HepG2 (cell line): Measurements from ENCODE around the gene CPED1. TPM values are rescaled to one million over a fixed set of nuclear protein-coding genes. Genes with fewer than 3 reads are reported as not detected.

Source experiments
- ATAC-seq: fragments of 200-7000 bp; cut with Tn5 transposase; 3 replicates; pipeline ENCODE4 v1.9.1; 2020; ENCODE audit warnings: mild to moderate bottlenecking, moderate library complexity
- BruUV-seq: library from RNA; stranded (reverse); fragments of 400-500 nt; replicated peaks from 2 replicates; lab custom pipeline; 2021; lab: Mats Ljungman, UMichigan
- CTCF ChIA-PET: fragments of 300-600 bp; formaldehyde crosslinking; extraction: SDS; loops from one replicate; lab custom pipeline; 2021; ENCODE audit warnings: low total read pairs, inconsistent platforms, low intra/inter-chr PET ratio; lab: Yijun Ruan, JAX
- POLR2A ChIA-PET: fragments of 350-600 bp; sonication (Branson Sonifier 250); formaldehyde crosslinking; loops from one replicate; lab custom pipeline; 2020; ENCODE audit warnings: antibody characterized with exemption, inconsistent platforms; lab: Yijun Ruan, JAX
- DNase-seq: peaks from one replicate; pipeline ENCODE4 v3.0.0-alpha.2; 2015; ENCODE audit warnings: low spot score
- FAIRE-seq: peaks from 3 replicates; lab custom pipeline; 2011; peaks lifted over from hg19 to GRCh38; lab: Jason Lieb, UNC
- H2AFZ ChIP-seq: one replicate; pipeline ENCODE4 v1.6.1; 2011; ENCODE audit warnings: low read length, inconsistent platforms
- H3K27ac ChIP-seq: fragments of 300-600 bp; 3 replicates; pipeline ENCODE4 v1.8.0; 2011; ENCODE audit warnings: mixed run types, mild to moderate bottlenecking, mixed read lengths, low read length, inconsistent platforms; ENCODE audit not compliant: insufficient read depth; ENCODE audit errors: extremely low read length
- H3K27me3 ChIP-seq, 2 experiments: fragments of 200-600 bp in 1 of 2; 2 replicates in 1 of 2; 3 replicates in 1 of 2; pipeline versions ENCODE4 v1.6.0 to v1.8.0; 2011; ENCODE audit warnings: low read length in 2 of 2, mild to moderate bottlenecking in 2 of 2, moderate library complexity in 2 of 2, inconsistent platforms in 1 of 2; ENCODE audit not compliant: insufficient read depth in 2 of 2, control insufficient read depth in 1 of 2
- H3K36me3 ChIP-seq, 2 experiments: fragments of 200-600 bp in 1 of 2; replicated peaks in 1 of 2; 2 replicates in 1 of 2; 3 replicates in 1 of 2; pipeline versions ENCODE4 v1.5.1 to v1.8.0; 2011; ENCODE audit warnings: low read length in 2 of 2, inconsistent platforms in 1 of 2; ENCODE audit not compliant: insufficient read depth in 2 of 2, control insufficient read depth in 1 of 2
- H3K4me1 ChIP-seq: 2 replicates; pipeline ENCODE4 v1.5.1; 2012; ENCODE audit warnings: low read length, inconsistent platforms; ENCODE audit not compliant: insufficient read depth
- H3K4me2 ChIP-seq: 2 replicates; pipeline ENCODE4 v1.6.0; 2011; ENCODE audit warnings: low read depth, low read length, inconsistent platforms
- H3K4me3 ChIP-seq, 3 experiments: fragments of 200-600 bp in 1 of 3; sonication (generic), shearing (Covaris generic) in 1 of 3; replicated peaks in 1 of 3; 2 replicates each; pipeline ENCODE4 v1.5.1; 2011 to 2016; ENCODE audit warnings: low read length in 3 of 3, inconsistent platforms in 2 of 3, low read depth in 2 of 3, mild to moderate bottlenecking in 2 of 3, control low read depth in 1 of 3, mixed read lengths in 1 of 3; ENCODE audit not compliant: insufficient read depth in 1 of 3
- H3K79me2 ChIP-seq: one replicate; pipeline ENCODE4 v1.6.1; 2011; ENCODE audit warnings: low read length, inconsistent platforms; ENCODE audit not compliant: insufficient read depth
- H3K9ac ChIP-seq: 2 replicates; pipeline ENCODE4 v1.6.0; 2011; ENCODE audit warnings: mild to moderate bottlenecking, low read depth, low read length, inconsistent platforms; ENCODE audit not compliant: insufficient read depth
- H3K9me3 ChIP-seq: 2 replicates; pipeline ENCODE4 v1.5.1; 2012; ENCODE audit warnings: mild to moderate bottlenecking, low read length
- H4K20me1 ChIP-seq: 2 replicates; pipeline ENCODE4 v1.6.0; 2011; ENCODE audit warnings: inconsistent platforms, mild to moderate bottlenecking, low read length, moderate library complexity; ENCODE audit not compliant: insufficient read depth
- DNMT1 ChIP-seq: sonication (generic); formaldehyde crosslinking; IDR thresholded peaks from 2 replicates; pipeline ENCODE4 v1.5.1; 2020; ENCODE audit warnings: mild to moderate bottlenecking, missing genetic modification reagents
- EED ChIP-seq: sonication (generic); formaldehyde crosslinking; IDR thresholded peaks from 2 replicates; pipeline ENCODE4 v1.5.0; 2020; ENCODE audit warnings: mild to moderate bottlenecking, missing genetic modification reagents
- HNRNPL ChIP-seq: fragments of 200-400 bp; formaldehyde crosslinking; IDR thresholded peaks from 2 replicates; pipeline ENCODE4 v1.6.1; 2017; ENCODE audit warnings: mild to moderate bottlenecking, low read depth, low read length
- HOXA3 ChIP-seq: sonication (generic); formaldehyde crosslinking; IDR thresholded peaks from 2 replicates; pipeline ENCODE4 v1.5.0; 2020; ENCODE audit warnings: missing genetic modification reagents
- KLF6 ChIP-seq: IDR thresholded peaks from 2 replicates; pipeline ENCODE4 v1.8.0; 2016; ENCODE audit warnings: missing biosample characterization, missing genetic modification reagents
- MBD4 ChIP-seq: IDR thresholded peaks from 2 replicates; pipeline ENCODE4 v1.6.1; 2012; ENCODE audit warnings: low read length, inconsistent platforms, borderline replicate concordance
- NCOA1 ChIP-seq: sonication (generic); formaldehyde crosslinking; IDR thresholded peaks from 2 replicates; pipeline ENCODE4 v1.9.0; 2021; ENCODE audit warnings: missing genetic modification reagents
- NFKBIZ ChIP-seq: IDR thresholded peaks from 2 replicates; pipeline ENCODE4 v1.6.1; 2018; ENCODE audit warnings: missing genetic modification reagents, missing compliant biosample characterization
- NR3C1 ChIP-seq: sonication (generic); formaldehyde crosslinking; IDR thresholded peaks from 2 replicates; pipeline ENCODE4 v1.4.0; 2020; ENCODE audit warnings: missing genetic modification reagents
- PHF8 ChIP-seq: sonication (generic); formaldehyde crosslinking; IDR thresholded peaks from 2 replicates; pipeline ENCODE4 v1.5.0; 2020; ENCODE audit warnings: missing genetic modification reagents
- TEAD3 ChIP-seq: optimal IDR thresholded peaks from 2 replicates; pipeline ENCODE3; 2016; ENCODE audit warnings: borderline replicate concordance
- TOE1 ChIP-seq: sonication (generic); formaldehyde crosslinking; IDR thresholded peaks from 2 replicates; pipeline ENCODE4 v1.4.0; 2020; ENCODE audit warnings: mild to moderate bottlenecking, missing genetic modification reagents
- ZNF230 ChIP-seq: sonication (generic); formaldehyde crosslinking; IDR thresholded peaks from 2 replicates; pipeline ENCODE4 v1.4.0; 2020; ENCODE audit warnings: mild to moderate bottlenecking, missing genetic modification reagents
- ZNF260 ChIP-seq: sonication (generic); formaldehyde crosslinking; IDR thresholded peaks from 2 replicates; pipeline ENCODE4 v1.4.0; 2020; ENCODE audit warnings: missing genetic modification reagents, low read depth, mild to moderate bottlenecking, borderline replicate concordance
- ZNF460 ChIP-seq: sonication (generic); formaldehyde crosslinking; IDR thresholded peaks from 2 replicates; pipeline ENCODE4 v1.5.1; 2020; ENCODE audit warnings: missing genetic modification reagents, mild to moderate bottlenecking, borderline replicate concordance
- ZNF557 ChIP-seq: sonication (generic); formaldehyde crosslinking; IDR thresholded peaks from 2 replicates; pipeline ENCODE4 v1.4.0; 2020; ENCODE audit warnings: missing genetic modification reagents
- ZNF569 ChIP-seq: sonication (generic); formaldehyde crosslinking; IDR thresholded peaks from 2 replicates; pipeline ENCODE4 v1.5.0; 2020; ENCODE audit warnings: mild to moderate bottlenecking, missing genetic modification reagents, moderate library complexity, borderline replicate concordance
- WGBS: methylation state at CpG from one replicate; pipeline ENCODE4 v1.1.6; 2017; ENCODE audit warnings: low lambda C conversion rate; 5-methylcytosine and 5-hydroxymethylcytosine counted together
- in situ Hi-C: cut with HindIII; loops from 2 replicates; pipeline ENCODE4 v1.10.0; 2017; ENCODE audit warnings: low pct_unique_long_range_greater_than_20kb; ENCODE audit not compliant: extremely low pct_ligation_motif_present
- intact Hi-C: fragments of 100-400 bp; cut with micrococcal nuclease; formaldehyde crosslinking; loops from one replicate; pipeline ENCODE4 v1.10.0; 2022; ENCODE audit not compliant: unreplicated experiment
- polyA plus RNA-seq, 8 experiments: library from polyadenylated mRNA; depleted of rRNA in 3 of 8; stranded (reverse) in 7 of 8; unstranded in 1 of 8; fragments of >200 nt; fragmentation: Illumina TruSeq in 4 of 8; extraction: Trizol in 4 of 8; gene quantifications; 2 replicates each; pipeline versions ENCODE4 v1.2.1 to v1.2.3, GENCODE V29; 2011 to 2016; ENCODE audit warnings: low read depth in 4 of 8, missing spikeins in 1 of 8, mixed read lengths in 1 of 8; ENCODE audit not compliant: insufficient read depth in 1 of 8
- total RNA-seq, 5 experiments: library from RNA; depleted of rRNA; stranded (reverse); fragments of >200 nt; fragmentation: Illumina TruSeq; extraction: Trizol; gene quantifications; 2 replicates each; pipeline ENCODE4 v1.2.3, GENCODE V29; 2016; ENCODE audit warnings: low read depth in 1 of 5

Gene CPED1
- total and polyA plus RNA-seq, 2 of the 13 experiments (the other 11 are each of a cell fraction or from before 2014, with no cell fraction given): 11.5 to 27.0 TPM

DNA sequence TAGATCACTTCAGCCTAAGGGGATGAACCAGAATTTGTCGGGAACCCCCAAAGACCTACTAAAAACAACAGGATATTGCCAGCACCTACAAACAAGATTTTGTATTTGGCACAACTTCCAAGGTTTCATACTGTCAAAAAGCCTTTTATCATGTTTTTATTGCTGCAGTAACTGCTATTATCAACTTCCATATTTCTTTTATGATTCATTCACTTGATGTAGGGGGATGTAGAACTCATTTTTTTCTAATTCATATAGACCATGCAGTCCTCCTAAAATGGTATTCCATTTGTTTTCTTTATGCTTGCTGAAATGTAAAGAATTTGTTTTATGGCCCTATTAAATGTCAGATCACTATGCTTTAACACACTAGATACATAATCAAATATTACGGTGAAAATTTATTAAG lies 310.3 kb downstream of the CPED1 start:
- in situ Hi-C loops (no loop called here), intact Hi-C loops (no loop called here)
- POLR2A ChIA-PET: no interaction called here
- no peaks in the 10 kb centered on the region for H3K79me2 ChIP-seq
- no peaks in the 10 kb centered on the region for H3K4me1 ChIP-seq
- CTCF ChIA-PET: no interaction called here
- FAIRE-seq: no peak
- TF ChIP-seq NFKBIZ (CRISPR knock-in tag): no peak
- ATAC-seq: no peak
- no peaks in the 10 kb centered on the region for H4K20me1 ChIP-seq
- H2AFZ ChIP-seq: no peak overlapping the region
- no peak overlapping the region for H3K4me3 ChIP-seq
- 59% methylated on average over 2 of the region's 2 CpGs for WGBS
- no peaks in the 10 kb centered on the region for H3K27me3 ChIP-seq
- H3K9ac ChIP-seq: no peak overlapping the region
- H3K36me3 ChIP-seq: no peaks in the 10 kb centered on the region
- no peak overlapping the region for H3K27ac ChIP-seq
- no peak for DNase-seq
- BruUV-seq: no TSS peak
- no peak overlapping the region for H3K4me2 ChIP-seq
- no peaks in the 10 kb centered on the region for H3K9me3 ChIP-seq

DNA sequence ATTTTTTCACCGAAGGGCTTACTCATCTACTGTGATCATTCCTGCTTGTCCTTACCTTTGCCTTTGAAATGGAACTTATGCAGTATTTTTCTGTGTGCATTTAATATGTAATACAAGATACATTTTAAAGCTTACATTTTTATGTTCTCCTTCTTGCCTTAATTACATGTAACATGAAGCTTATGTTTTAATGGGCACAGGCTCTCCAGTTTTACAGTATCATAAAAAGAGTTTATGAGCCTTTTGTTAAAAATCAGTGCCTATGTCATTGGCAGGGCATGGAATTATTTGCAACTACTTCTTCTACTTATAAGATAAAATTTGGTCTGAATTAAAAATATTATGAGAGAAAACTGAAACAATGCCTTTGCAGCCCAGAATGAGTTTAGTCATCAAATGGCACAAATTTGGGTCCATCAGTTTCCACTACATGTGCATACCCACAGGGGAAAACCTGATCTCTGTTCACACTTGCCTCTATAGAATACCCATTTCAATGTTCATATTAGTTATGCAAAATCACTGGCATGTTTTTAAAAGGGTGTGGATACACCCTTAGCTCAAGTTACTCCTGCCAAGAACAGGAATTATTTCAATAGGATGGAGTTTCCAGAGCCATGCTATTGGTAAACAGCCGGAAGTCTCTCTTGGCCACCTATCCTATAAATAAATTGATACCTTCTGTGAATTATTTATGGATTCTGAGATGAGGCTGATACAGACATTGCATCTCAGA lies 312.3 kb downstream of the CPED1 start:
- no peaks in the 10 kb centered on the region for H4K20me1 ChIP-seq
- WGBS: 21% methylated on average over 2 of the region's 2 CpGs
- no peaks in the 10 kb centered on the region for H3K36me3 ChIP-seq
- intact Hi-C loops: no loop called here
- POLR2A ChIA-PET: no interaction called here
- H2AFZ ChIP-seq: no peak overlapping the region
- H3K79me2 ChIP-seq: no peaks in the 10 kb centered on the region
- CTCF ChIA-PET: no interaction called here
- no peak overlapping the region for H3K4me3 ChIP-seq
- TF ChIP-seq ZNF230 (no peak), HNRNPL (no peak), ZNF460 (CRISPR knock-in tag) (no peak), MBD4 (no peak), HOXA3 (CRISPR knock-in tag) (no peak), NCOA1 (CRISPR knock-in tag) (no peak), EED (CRISPR knock-in tag) (no peak), ZNF569 (no peak), PHF8 (CRISPR knock-in tag) (no peak), KLF6 (CRISPR knock-in tag) (no peak), ZNF260 (CRISPR knock-in tag) (no peak), ZNF557 (no peak), TOE1 (CRISPR knock-in tag) (no peak), DNMT1 (CRISPR knock-in tag) (no peak), TEAD3 (CRISPR knock-in tag) (no peak), NR3C1 (CRISPR knock-in tag) (no peak)
- no peaks in the 10 kb centered on the region; a peak in 1 of 5 replicates for H3K27me3 ChIP-seq
- H3K9ac ChIP-seq: no peak overlapping the region
- in situ Hi-C loops: no loop called here
- ATAC-seq (no peak), FAIRE-seq (no peak), DNase-seq (no peak)
- no peaks in the 10 kb centered on the region for H3K9me3 ChIP-seq
- no peaks in the 10 kb centered on the region for H3K4me1 ChIP-seq
- no TSS peak for BruUV-seq
- H3K4me2 ChIP-seq: no peak overlapping the region
- H3K27ac ChIP-seq: no peak overlapping the region
